Epithelial cell of proximal tubule (primary cell): Measurements from ENCODE around the gene CHST14. TPM values are rescaled to one million over a fixed set of nuclear protein-coding genes. Genes with fewer than 3 reads are reported as not detected.
A peak's percentile ranks its signal among the peaks of the same experiment; 100 is the strongest.

Experiments
- DNase-seq: peaks from one replicate; pipeline ENCODE4 v3.0.0-alpha.2; 2011; ENCODE audit warnings: low read depth
- H3K4me3 ChIP-seq: 2 replicates; pipeline ENCODE4 v1.5.1; 2011; ENCODE audit warnings: low read depth, mild to moderate bottlenecking, low read length
- total RNA-seq: library from RNA; depleted of rRNA; stranded (reverse); fragments of >200 nt; gene quantifications from 2 replicates; pipeline ENCODE4 v1.2.3, GENCODE V29; 2015
- TF ChIP-seq, protein P1 (sequence below): conservative IDR thresholded peaks from 2 replicates; pipeline ENCODE4 v1.5.1; 2012; ENCODE audit warnings: low read depth, mild to moderate bottlenecking, low read length

The CHST14 gene
- total RNA-seq, 1 donor from 2014 or later: 14.4 TPM

DNA sequence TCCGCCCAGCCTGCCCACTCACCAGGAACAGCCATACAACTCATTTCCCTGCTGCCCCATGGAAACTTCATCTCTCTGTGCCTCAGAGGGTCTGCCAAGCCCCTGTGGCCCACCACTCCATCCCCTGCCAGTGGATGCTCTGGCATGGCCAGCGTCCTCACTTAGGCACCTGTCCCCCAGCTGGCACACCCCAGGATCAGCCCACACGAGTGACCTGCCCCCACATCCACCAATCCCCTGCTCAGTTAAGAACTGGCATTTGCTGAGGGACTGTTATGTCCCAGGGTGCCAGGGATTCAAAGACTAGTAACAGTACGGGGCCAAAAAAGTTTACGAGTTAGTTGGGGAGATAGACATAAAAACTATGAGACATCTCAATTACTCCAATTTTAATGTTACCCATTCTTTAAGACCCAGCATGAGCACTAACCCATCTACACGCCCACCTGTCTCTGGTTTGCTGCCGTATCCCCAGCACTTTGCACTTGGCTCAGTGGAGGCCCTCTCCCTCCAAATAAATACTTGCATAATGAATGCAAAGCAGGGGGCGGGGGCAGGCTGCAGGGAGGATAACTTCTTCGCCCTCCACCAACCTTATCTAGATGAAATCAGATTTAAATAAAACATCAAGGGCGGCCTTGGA, 41.6 kb upstream of the CHST14 start:
- no peak overlapping the region for H3K4me3 ChIP-seq
- DNase-seq: no peak
- TF ChIP-seq, protein P1, sequence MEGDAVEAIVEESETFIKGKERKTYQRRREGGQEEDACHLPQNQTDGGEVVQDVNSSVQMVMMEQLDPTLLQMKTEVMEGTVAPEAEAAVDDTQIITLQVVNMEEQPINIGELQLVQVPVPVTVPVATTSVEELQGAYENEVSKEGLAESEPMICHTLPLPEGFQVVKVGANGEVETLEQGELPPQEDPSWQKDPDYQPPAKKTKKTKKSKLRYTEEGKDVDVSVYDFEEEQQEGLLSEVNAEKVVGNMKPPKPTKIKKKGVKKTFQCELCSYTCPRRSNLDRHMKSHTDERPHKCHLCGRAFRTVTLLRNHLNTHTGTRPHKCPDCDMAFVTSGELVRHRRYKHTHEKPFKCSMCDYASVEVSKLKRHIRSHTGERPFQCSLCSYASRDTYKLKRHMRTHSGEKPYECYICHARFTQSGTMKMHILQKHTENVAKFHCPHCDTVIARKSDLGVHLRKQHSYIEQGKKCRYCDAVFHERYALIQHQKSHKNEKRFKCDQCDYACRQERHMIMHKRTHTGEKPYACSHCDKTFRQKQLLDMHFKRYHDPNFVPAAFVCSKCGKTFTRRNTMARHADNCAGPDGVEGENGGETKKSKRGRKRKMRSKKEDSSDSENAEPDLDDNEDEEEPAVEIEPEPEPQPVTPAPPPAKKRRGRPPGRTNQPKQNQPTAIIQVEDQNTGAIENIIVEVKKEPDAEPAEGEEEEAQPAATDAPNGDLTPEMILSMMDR: no peak

DNA sequence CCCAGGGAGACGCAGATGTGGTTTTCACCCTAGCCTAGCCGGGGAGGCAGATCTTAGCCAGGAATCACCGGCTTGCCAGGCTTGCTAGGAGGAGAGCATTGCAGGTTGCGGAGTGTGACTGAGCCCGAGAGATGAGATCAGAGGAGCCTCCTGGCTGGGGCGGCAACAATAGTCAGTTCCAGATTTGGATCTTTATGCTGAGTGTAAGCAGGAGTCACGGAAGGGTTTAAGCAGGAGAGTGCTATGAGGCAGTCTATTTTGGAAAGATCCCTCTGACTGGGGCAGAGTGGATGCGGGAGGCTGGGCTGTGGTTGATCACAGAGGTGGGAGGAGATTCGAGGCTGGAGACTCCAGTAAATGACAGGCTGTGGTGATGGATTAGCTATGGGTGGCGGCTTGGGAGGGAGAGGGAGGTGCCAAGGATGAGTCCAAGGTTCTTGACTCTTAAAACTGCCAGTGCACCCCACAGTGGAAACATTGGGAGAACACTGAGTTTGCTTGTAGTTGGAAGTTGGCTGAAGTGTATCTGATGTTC, 40.4 kb upstream of the CHST14 start:
- H3K4me3 ChIP-seq: no peak overlapping the region
- TF ChIP-seq, protein P1: no peak
- no peak for DNase-seq

DNA sequence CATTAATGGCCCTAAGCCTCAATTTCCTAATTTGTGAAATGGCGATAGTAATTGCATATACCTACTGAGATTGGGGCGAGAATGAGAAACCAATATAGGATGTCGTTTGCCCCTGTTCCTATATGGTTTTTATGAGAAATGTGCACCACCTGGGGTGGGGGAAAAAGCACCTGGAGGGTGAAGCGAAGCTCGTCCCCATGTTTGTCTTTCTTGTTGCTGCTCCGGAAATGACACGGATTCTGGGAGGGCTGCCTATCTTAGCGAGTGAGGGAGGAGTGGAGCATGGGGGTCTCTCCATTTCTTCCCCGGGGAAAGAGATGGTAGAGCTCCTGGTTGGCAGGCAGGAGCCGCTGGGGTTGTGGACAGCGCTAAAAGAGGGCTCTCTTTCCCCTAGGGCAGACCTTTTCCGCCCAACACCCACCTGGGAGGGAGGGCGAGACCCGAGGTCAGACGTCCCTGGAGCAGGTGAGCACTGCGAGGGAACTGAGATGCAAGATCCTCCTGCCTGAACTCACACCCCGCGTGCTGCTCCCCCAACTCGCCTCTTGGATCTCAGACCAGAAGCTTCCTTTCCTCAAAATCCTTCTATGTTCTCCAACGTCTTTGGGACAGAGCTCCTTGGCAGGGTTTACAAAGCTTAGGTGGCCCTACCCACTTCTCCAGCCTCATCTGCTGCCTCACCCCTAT, 35.6 kb upstream of the CHST14 start:
- no peak overlapping the region for H3K4me3 ChIP-seq

DNA sequence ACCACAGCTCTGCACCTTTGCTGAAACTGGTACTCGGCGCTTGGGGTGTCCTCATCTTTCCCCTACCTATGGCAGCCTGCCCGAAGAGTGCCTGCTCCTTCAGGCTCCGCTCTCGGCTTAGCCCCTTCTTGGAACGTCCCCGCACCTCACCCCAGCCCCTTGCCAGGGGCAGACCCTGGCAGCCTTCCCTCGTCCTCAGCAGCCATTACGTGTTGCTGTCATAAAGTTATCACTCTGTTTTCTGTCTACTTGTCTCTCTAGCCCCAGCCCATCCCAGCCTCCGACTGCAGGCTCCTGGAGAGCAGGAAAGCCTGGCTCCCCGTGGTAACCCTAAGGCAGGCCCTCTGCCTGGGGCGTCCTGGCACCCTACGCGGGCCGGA, 35.1 kb upstream of the CHST14 start:
- H3K4me3 ChIP-seq: peak overlapping the region; percentile 51
- TF ChIP-seq, protein P1: no peak
- DNase-seq: no peak

More for the DNA sequence above, 35.6 kb upstream of the CHST14 start:
- DNase-seq: no peak
- TF ChIP-seq, protein P1: no peak

DNA sequence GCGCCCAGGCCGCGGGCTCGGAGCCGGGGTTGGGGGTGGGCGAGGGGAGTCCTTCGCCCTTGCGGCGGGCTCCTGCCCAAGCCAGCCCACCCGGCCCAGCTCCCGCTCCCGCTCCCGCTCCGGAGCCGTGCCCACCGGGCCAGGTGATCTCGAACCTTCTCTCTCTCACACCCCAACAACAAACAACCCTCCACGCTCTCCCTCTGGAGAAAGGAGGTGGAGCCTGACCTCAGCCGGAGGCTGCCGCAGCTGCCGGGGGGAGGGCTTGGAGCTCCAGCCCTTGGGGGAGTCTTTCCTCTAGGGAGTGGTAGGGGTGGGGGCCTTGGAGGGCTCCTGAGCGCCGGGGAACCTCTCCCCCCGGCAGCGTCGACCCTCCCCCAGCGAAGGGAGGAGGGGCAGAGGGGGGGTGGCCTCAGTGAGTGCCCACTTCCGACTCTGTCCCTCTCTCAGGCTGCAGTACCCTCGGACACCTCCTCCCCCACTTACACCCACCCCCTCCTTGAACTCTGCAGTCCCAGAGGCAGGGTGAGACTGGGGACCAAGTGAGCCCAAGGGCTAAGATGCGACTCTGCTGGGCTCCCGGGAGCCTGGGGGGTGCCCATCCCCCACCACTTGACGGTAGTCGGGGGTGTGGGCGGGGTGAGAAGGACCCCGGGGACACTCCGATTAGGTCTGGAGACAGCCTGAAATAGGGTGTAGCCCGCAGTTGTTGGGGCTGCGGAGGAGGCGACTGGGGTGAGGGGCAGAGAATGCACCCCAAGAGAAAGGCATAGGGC, 34.5 kb upstream of the CHST14 start:
- DNase-seq: no peak
- peak overlapping the region; percentile 51 for H3K4me3 ChIP-seq
- TF ChIP-seq, protein P1: no peak

DNA sequence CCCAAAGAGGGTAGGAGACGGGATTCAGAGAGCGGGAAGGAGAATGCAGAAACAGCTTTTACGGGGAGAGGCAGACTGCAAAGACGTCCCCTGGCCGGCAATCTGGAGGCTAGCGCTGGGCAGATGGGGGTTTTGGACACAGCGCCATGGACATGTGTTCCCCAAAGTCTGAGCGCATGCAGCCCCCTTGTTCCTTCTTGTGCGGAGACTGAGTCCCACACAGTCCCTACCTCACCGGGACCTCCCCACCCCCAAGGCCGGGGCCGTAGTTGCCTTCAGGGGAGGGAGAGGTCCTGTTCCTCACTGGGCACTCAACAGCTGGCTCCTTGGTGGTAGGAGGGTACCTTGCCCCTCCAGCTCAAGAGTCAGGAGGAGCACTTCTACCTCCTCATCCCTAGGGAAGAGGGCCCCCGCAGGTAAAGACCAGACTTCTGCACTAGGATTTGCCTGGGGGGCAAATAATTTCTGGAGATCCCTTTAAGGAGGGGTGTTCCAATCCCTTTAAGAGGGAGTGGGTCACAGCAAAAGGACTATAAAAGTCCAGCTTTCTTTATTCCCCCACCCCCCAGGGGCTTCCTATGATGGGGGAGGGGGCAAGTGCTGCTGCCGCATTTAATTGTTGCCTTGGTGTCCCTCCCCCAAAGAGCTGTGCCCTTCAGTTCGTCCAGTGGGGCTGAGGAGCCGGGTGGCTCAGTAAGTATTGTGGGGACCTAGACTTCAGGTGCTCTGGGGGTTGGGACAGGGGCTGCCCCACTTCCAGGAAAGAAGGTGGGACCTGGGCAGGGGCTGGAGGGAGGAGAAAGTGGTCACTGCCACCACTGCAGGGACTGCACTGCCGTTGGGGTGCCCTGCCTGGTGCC, 33.7 kb upstream of the CHST14 start:
- no peak for DNase-seq
- TF ChIP-seq, protein P1: no peak
- peak overlapping the region; percentile 51 for H3K4me3 ChIP-seq
